ENCODE results near the gene NHERF2.

The NHERF2 gene

DNA sequence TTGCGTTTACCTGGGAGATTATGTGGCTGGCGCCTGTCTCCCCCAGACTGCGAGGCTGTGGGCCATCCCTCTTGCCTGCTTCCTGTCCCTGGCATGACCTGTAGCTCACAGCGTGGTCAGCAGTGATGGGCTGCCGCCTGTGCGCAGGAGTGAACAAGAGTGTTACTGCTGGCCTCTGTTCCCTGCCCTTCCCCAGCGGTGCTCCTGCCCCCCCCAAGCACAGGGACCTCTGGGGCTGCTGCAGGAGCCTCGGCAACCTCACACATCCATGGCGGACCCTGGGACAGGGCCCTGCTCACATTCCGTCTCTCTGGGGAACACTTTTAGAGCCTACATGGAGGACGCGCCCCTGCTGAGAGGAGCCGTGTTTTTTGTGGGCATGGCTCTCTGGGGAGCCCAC is 31.7 kb downstream of the NHERF2 start:
- no peak overlapping the region for H3K4me3 ChIP-seq (ENCODE audit: low read depth, low read length)
- no peak for DNase-seq (ENCODE audit: low read depth)
- TF ChIP-seq, protein P1, sequence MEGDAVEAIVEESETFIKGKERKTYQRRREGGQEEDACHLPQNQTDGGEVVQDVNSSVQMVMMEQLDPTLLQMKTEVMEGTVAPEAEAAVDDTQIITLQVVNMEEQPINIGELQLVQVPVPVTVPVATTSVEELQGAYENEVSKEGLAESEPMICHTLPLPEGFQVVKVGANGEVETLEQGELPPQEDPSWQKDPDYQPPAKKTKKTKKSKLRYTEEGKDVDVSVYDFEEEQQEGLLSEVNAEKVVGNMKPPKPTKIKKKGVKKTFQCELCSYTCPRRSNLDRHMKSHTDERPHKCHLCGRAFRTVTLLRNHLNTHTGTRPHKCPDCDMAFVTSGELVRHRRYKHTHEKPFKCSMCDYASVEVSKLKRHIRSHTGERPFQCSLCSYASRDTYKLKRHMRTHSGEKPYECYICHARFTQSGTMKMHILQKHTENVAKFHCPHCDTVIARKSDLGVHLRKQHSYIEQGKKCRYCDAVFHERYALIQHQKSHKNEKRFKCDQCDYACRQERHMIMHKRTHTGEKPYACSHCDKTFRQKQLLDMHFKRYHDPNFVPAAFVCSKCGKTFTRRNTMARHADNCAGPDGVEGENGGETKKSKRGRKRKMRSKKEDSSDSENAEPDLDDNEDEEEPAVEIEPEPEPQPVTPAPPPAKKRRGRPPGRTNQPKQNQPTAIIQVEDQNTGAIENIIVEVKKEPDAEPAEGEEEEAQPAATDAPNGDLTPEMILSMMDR (IDR thresholded peaks at IDR 0.05; ENCODE audit: low read depth, low read length, missing control alignments): no peak

DNA sequence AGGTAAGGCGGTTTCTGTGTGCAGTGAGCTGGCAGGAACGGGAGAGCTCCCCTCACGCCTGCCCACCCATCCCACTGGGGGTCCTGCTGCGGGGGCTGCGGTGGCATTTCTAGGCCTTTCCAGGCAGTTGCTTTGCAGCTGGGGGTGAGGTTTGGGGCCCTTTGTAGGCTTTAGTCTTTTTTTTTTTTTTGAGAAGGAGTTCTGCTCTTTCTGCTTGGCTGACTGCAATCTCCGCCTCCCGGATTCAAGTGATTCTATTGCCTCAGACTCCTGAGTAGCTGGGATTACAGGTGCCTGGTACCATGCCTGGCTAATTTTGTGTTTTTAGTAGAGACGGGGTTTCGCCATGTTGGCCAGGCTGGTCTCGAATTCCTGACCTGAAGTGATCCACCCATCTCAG is 32.2 kb downstream of the NHERF2 start:
- TF ChIP-seq, protein P1 (IDR thresholded peaks at IDR 0.05; ENCODE audit: low read depth, low read length, missing control alignments): no peak
- H3K4me3 ChIP-seq (ENCODE audit: low read depth, low read length): no peak overlapping the region
- no peak for DNase-seq (ENCODE audit: low read depth)

DNA sequence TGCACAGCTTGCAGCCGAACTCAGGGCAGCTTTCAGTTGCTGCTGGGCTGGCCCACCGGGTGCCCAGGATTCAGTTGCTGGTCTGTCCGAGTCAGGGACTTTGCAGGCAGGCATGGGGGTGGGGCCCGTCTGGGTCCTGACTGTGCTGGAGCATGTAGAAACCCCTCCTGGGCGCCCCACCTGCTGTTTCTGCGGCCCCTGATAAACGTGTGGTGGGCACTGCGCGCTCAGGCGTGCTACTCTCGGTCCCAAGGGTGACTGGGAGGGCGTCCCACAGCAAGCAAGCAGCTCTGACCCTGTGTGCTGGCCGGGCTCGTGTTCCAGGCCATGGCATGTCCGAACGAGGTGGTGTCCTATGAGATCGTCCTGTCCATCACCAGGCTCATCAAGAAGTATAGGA is 33.6 kb downstream of the NHERF2 start:
- TF ChIP-seq, protein P1 (IDR thresholded peaks at IDR 0.05; ENCODE audit: low read depth, low read length, missing control alignments): no peak
- no peak for DNase-seq (ENCODE audit: low read depth)
- H3K4me3 ChIP-seq (ENCODE audit: low read depth, low read length): no peak overlapping the region

DNA sequence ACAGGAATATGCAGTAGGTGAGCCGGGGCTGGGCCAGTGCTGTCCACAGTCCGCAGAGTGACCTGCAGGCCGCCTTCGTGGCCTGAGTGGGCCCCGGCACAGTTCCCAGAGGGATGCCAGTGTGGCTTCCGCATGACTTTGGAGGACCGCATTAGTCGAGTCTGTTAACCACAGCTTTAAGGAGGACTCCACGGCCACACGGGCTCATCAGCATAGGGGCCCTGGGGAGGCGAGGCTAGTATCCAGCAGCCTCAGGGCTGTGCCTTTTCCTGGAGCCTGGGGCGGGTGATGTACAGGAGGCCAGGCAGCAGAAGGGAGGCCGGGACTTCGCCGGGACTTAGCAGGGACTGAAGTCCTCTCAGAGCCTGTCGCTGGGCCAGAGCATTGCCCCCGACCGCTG is 34.3 kb downstream of the NHERF2 start:
- TF ChIP-seq, protein P1 (IDR thresholded peaks at IDR 0.05; ENCODE audit: low read depth, low read length, missing control alignments): no peak
- no peak for DNase-seq (ENCODE audit: low read depth)
- no peak overlapping the region for H3K4me3 ChIP-seq (ENCODE audit: low read depth, low read length)

DNA sequence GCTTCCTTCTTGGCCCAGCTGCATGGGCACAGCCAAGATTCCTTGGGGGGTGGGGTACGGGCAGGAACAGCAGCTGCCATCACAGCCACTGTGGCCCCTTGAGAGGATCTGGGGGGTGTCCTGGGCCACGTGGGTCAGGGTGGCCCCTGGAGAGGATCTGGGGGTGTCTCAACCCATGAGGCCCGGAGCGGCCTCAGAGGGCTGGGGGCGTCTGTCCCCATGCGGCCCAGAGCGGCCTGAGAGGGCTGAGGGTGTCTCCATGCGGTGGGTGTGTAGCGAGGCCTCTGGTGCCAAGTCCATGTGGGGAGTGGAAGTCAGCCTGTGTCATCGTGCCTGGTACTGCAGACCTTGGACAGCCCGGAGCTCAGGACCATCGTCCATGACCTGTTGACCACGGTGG is 34.8 kb downstream of the NHERF2 start:
- H3K4me3 ChIP-seq (ENCODE audit: low read depth, low read length): no peak overlapping the region
- no peak for DNase-seq (ENCODE audit: low read depth)
- TF ChIP-seq, protein P1 (IDR thresholded peaks at IDR 0.05; ENCODE audit: low read depth, low read length, missing control alignments): no peak

DNA sequence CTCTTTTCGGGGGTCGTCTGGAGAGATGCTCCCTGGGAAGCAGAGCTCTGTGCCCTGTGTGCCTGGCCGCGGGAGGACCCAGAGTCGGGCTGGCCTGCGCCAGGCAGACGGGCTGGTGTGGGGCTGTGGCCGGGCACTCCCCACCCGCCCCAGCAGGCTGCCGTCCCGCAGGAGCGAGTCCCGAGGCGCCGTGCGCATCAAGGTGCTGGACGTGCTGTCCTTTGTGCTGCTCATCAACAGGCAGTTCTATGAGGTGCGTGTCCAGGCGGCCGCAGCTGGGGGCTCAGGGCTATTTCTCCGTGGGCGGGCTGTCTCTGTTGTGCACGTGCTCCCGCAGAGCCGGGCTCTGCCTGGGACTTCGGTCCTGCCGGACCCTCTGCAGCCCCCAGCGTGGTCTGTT is 36.1 kb downstream of the NHERF2 start:
- no peak overlapping the region for H3K4me3 ChIP-seq (ENCODE audit: low read depth, low read length)
- TF ChIP-seq, protein P1 (IDR thresholded peaks at IDR 0.05; ENCODE audit: low read depth, low read length, missing control alignments): no peak
- DNase-seq (ENCODE audit: low read depth): no peak

DNA sequence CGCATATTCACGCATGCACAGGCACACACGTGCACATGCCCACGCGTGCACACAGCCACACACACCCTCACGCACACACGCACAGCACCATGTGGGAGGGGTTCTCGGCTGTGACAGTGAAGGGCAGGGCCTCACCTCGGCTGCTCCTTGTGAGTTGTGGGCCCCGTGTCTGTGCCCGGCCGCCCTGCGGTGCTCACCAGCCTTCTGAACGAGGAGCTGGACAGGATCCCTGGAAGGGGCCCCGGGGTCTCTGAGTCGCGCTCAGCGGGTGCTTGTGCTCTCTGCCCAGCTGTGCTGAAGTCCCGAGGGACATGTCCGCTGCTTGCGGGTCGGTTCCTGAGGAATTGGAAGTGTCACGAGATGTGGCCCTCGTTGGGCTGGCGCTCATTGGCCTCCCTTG is 37.2 kb downstream of the NHERF2 start:
- no peak overlapping the region for H3K4me3 ChIP-seq (ENCODE audit: low read depth, low read length)
- TF ChIP-seq, protein P1 (IDR thresholded peaks at IDR 0.05; ENCODE audit: low read depth, low read length, missing control alignments): no peak
- no peak for DNase-seq (ENCODE audit: low read depth)
